ENCODE data around the gene LY6G5C. TPM values are rescaled to one million over a fixed set of nuclear protein-coding genes. Genes with fewer than 3 reads are reported as not detected.

Gene LY6G5C
- total and polyA plus RNA-seq, 9 of the 15 experiments (the other 6 are each of a cell fraction or from before 2014, with no cell fraction given) = 0.10 to 0.67 (median 0.46) TPM; not detected in 4

DNA sequence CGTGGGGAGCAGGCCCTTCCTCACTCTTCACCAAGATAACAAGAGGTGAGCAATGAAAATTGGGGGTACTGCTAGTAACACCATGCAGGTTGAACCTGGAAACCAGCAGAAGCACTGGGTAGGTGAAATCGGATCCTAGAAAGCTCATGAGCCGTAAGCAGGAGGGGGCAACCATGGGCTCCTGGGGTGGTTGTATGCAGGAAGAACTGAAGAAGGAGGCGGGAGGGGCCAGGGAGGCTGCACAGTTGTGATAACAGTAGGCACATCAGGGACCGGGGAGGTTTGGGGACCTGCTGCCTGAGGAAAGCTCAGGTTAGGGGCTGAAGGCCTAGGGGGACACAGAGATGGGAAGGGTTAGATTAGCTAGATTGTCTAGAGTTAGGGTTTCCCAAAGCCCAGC is 5.6 kb upstream of the LY6G5C start (continued):
- TF ChIP-seq HDAC1 (IDR thresholded peaks at IDR 0.05) (peak in 1 of 2 experiments; percentile 44; a peak in 2 of 4 replicates), NFIX (CRISPR knock-in tag; IDR thresholded peaks at IDR 0.05; ENCODE audit: low read depth) (no peak), PHF21A (IDR thresholded peaks at IDR 0.05; ENCODE audit: borderline replicate concordance, low read depth) (peak; percentile 32; the same call in 1 of the 2 replicates), NCOA4 (IDR thresholded peaks at IDR 0.05; ENCODE audit: partially characterized antibody) (no peak), ZNF830 (CRISPR knock-in tag; IDR thresholded peaks at IDR 0.05) (no peak), TAF15 (IDR thresholded peaks at IDR 0.05; ENCODE audit: low read depth, low read length) (no peak), SMARCA4 (IDR thresholded peaks at IDR 0.05) (peak; percentile 66), DPF2 (IDR thresholded peaks at IDR 0.05) (peak; percentile 87), NELFE (IDR thresholded peaks at IDR 0.05; ENCODE audit: insufficient read depth, insufficient read length) (no peak), ESRRA (IDR thresholded peaks at IDR 0.05; ENCODE audit: borderline replicate concordance, low read depth) (no peak), ZNF76 (CRISPR knock-in tag; IDR thresholded peaks at IDR 0.05; ENCODE audit: borderline replicate concordance) (no peak), HMG20B (CRISPR knock-in tag; IDR thresholded peaks at IDR 0.05) (no peak), ZNF445 (CRISPR knock-in tag; IDR thresholded peaks at IDR 0.05; ENCODE audit: low read depth) (no peak), MIER1 (IDR thresholded peaks at IDR 0.05; ENCODE audit: low read depth) (0 out of 2 replicates have a peak, but pooled peaks have one; percentile 35), NEUROD1 (IDR thresholded peaks at IDR 0.05; ENCODE audit: borderline replicate concordance, low read depth, low read length, partially characterized antibody) (peak; percentile 56), POU5F1 (IDR thresholded peaks at IDR 0.05; ENCODE audit: borderline replicate concordance, low read depth, low read length, partially characterized antibody) (no peak), CHCHD3 (CRISPR knock-in tag; IDR thresholded peaks at IDR 0.05) (no peak)
- TF ChIP-seq, protein P1, sequence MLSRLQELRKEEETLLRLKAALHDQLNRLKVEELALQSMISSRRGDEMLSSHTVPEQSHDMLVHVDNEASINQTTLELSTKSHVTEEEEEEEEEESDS (CRISPR knock-in tag; IDR thresholded peaks at IDR 0.05) = no peak
- TF ChIP-seq, protein P2, sequence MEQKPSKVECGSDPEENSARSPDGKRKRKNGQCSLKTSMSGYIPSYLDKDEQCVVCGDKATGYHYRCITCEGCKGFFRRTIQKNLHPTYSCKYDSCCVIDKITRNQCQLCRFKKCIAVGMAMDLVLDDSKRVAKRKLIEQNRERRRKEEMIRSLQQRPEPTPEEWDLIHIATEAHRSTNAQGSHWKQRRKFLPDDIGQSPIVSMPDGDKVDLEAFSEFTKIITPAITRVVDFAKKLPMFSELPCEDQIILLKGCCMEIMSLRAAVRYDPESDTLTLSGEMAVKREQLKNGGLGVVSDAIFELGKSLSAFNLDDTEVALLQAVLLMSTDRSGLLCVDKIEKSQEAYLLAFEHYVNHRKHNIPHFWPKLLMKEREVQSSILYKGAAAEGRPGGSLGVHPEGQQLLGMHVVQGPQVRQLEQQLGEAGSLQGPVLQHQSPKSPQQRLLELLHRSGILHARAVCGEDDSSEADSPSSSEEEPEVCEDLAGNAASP (IDR thresholded peaks at IDR 0.05) = no peak
- TF ChIP-seq, protein P3, sequence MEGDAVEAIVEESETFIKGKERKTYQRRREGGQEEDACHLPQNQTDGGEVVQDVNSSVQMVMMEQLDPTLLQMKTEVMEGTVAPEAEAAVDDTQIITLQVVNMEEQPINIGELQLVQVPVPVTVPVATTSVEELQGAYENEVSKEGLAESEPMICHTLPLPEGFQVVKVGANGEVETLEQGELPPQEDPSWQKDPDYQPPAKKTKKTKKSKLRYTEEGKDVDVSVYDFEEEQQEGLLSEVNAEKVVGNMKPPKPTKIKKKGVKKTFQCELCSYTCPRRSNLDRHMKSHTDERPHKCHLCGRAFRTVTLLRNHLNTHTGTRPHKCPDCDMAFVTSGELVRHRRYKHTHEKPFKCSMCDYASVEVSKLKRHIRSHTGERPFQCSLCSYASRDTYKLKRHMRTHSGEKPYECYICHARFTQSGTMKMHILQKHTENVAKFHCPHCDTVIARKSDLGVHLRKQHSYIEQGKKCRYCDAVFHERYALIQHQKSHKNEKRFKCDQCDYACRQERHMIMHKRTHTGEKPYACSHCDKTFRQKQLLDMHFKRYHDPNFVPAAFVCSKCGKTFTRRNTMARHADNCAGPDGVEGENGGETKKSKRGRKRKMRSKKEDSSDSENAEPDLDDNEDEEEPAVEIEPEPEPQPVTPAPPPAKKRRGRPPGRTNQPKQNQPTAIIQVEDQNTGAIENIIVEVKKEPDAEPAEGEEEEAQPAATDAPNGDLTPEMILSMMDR (IDR thresholded peaks at IDR 0.05 in 2 of 3, conservative IDR thresholded peaks at IDR 0.05 in 1 of 3; ENCODE audit: insufficient read depth in 2 of 3, low read depth in 1 of 3, low read length in 3 of 3) = 0 out of 6 replicates have a peak, but pooled peaks of 1 of the 3 experiments have one; percentile 10
- TF ChIP-seq, protein P4, sequence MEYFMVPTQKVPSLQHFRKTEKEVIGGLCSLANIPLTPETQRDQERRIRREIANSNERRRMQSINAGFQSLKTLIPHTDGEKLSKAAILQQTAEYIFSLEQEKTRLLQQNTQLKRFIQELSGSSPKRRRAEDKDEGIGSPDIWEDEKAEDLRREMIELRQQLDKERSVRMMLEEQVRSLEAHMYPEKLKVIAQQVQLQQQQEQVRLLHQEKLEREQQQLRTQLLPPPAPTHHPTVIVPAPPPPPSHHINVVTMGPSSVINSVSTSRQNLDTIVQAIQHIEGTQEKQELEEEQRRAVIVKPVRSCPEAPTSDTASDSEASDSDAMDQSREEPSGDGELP (CRISPR knock-in tag; IDR thresholded peaks at IDR 0.05; ENCODE audit: borderline replicate concordance) = 0 out of 2 replicates have a peak, but pooled peaks have one; percentile 6
